HTR-8/SVneo (cell line): Measurements from ENCODE around the gene TMEM125.

ENCODE experiments used
- DNase-seq: peaks from one replicate; pipeline ENCODE4 v3.0.0; 2011; ENCODE audit warnings: low spot score, mixed read lengths; ENCODE audit not compliant: insufficient read length
- FAIRE-seq: peaks from 2 replicates; lab custom pipeline; 2011; peaks lifted over from hg19 to GRCh38; lab: Jason Lieb, UNC

The TMEM125 gene

DNA sequence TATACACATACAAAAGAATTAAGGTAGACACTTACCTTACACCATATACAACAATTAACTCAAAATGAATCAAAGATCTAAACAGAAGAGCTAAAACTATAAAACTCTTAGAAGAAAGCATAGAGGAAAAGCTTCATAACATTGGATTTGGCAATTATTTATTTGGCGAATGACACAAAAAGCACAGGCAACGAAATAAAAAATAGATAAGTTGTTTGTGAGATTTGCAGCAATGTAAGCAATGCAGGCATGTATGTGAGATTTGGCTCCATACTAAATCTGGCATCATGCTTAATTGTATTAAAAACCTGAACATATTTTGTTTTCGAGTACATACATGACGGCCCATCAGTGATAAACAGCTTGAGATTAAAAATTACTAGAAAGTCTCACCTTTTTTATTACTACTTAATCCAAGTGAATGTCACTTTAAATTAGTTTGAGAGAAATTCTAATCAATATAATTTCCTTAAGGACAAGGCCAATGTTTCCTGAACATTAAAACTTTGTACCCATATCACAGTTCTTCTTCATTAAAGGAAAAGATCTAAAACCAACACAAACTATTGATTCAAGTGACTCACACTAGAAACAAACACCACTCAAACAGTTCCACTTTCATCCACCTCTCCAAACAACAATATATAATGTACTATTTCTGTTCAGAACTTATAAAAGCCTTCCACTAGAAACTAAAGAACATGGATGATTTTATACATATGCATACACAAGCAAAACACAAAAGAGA, 23.1 kb upstream of the TMEM125 start:
- FAIRE-seq = no peak
- no peak for DNase-seq

DNA sequence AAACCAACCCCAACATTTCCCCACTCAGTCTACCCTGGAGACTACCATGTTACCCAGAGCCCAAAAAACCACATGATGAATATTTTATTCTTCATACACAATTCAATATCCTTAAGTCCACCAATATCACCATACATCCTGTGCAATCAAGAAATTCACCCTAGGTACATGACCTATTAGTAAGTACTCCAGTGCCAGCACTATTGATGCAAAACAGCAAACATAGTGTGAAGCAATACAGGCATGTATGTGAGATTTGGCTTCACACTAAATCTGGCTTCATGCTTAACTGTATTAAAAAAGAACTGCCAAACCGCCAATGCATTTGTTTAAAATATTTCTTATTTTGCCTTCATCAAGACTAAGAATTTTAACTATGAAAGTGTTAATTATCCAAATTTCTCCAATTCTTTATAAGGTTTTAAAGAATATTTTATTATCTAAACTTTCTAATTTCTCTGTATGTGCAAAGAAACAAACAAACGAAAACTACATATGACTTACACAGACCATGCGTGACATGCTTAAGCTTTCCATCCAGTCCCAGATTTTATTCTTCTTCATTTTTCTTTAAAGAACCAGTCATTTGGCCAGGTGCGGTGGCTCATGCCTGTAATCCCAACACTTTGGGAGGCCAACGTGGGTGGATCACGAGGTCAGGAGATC, 22.4 kb upstream of the TMEM125 start:
- FAIRE-seq = no peak

DNA sequence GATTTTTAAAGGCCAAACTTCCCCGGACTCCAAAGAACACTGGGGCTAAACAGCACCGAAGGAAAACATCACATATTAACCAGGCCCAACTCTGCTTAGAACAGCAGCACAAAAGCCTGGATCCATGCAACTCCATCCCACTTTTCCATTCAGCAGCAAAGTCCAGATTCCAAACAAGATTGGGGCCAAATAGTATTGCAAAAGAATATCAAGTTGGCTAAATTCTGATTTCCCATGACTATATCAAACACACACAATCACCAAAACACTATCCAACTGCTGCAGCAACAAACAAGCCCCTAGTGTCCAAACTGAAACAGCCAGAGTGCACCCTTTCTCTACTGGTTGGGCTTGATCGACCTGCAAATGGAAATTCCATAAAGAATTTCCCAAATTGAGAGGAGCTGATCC, 19.4 kb upstream of the TMEM125 start:
- no peak for DNase-seq
- FAIRE-seq = no peak

More for the DNA sequence above, 22.4 kb upstream of the TMEM125 start:
- no peak for DNase-seq

DNA sequence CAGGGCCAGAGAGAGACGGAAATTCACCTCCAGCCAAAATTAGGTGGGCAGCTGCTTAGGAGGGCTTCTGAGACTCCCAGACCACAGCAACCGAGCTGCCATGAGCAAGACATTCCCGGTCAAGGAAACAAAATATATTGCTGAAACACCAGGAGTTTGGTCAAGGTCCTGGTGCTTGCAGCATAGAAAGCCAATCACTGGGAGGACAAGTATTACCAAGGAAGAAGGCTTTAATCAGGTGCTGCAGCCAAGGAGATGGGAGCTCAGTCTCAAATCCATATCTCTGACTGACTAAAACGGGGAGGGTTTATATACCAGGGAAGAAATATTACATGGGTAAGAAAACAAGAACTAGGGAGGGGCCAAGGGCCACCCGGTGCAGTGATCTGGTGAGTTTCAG, 18.8 kb upstream of the TMEM125 start:
- no peak for FAIRE-seq

DNA sequence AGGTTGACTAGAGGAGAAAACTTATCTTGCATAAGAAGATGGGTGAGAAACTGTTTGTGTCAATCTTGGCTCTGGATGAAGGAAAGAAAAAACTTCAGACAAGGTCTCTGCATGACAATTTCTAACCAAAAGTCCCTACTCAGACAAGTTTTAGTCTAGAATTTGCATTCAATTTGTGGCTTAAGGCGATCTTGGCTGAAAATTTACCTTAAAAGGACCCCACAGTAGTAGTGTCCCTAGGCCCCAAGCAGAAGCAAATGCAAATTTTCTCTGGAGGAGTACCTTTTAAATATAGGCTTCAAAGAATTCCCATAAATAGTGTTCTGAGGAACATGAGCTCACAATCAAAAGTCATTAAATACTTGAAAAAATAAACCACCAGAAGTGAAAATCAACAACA, 17.6 kb upstream of the TMEM125 start:
- no peak for FAIRE-seq
- no peak for DNase-seq

More for the DNA sequence above, 18.8 kb upstream of the TMEM125 start:
- DNase-seq = no peak

DNA sequence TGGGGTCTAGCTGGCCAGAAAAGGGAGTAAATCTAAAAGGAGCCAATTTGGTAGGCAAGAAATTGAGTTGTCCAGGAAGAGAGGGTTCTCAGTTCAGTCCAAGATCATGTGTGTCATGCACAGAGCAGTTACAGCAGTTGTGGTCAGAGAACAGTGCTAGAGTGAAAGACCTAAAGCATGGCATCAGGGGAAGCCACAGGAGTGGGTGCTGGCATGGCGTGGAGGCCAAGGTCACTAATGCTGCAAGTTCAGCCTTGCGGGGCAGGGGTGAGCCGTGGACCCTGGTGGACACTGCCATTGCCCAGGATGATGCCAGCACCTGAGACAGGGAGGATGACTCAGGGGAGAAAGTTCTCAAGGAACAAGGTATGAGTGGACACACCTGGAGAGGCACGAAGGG, 16.6 kb upstream of the TMEM125 start:
- no peak for DNase-seq
- FAIRE-seq = no peak

DNA sequence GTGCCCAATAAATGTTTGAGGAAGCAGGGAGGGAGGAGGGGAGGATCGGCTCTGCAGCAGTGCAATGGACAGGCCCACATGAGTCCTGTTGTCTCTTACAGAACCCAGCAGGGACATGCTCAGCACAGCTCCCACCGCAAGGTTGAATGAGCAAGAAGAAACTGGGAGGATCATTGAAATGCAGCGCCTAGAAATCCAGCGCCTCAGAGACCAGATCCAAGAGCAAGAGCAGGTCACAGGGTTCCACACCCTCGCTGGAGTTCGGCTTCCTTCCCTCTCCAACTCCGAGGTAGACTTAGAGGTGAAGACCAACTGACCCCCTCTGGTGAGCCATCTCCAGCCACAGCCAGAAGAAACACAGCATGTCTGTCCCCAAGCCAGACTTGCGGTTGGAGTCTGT, 15.9 kb upstream of the TMEM125 start:
- DNase-seq (no peak), FAIRE-seq (no peak)

DNA sequence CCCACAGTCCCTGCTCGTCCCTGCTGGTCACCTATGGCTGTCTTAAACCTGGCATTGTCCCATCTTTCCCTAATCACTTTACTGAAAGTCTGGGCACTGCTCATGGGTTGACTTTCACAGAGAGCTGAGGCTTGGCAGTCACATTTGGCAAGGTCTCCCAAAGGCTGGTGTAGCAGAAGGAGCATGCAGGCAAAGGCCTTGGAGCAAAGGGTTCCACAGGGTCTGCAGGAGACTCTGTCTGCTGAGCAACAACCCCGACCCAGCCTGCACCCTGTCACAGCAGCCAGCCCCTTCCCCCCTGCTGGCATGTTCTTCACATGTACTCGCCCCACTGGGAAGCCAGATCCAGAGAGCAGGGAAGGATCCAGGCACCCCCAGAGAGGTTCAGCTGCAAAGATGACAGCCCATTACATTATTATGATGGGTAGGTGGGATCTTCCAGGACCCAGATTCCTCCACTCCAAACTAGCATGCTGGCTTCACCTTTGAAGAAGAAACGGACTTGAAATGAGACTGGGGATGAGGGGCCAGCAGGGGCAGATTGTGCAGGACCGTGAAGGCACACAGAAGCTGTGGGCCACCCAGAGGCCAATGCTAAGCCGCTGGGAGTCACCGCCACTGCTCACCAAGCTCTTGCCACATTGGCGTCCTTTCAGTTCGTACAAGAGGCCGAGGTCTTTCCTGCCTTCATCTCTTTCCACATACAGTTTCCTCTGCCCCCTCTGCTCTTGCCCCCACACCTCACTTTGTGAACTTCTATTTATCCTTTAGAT, 14.2 kb upstream of the TMEM125 start:
- DNase-seq (no peak), FAIRE-seq (no peak)

DNA sequence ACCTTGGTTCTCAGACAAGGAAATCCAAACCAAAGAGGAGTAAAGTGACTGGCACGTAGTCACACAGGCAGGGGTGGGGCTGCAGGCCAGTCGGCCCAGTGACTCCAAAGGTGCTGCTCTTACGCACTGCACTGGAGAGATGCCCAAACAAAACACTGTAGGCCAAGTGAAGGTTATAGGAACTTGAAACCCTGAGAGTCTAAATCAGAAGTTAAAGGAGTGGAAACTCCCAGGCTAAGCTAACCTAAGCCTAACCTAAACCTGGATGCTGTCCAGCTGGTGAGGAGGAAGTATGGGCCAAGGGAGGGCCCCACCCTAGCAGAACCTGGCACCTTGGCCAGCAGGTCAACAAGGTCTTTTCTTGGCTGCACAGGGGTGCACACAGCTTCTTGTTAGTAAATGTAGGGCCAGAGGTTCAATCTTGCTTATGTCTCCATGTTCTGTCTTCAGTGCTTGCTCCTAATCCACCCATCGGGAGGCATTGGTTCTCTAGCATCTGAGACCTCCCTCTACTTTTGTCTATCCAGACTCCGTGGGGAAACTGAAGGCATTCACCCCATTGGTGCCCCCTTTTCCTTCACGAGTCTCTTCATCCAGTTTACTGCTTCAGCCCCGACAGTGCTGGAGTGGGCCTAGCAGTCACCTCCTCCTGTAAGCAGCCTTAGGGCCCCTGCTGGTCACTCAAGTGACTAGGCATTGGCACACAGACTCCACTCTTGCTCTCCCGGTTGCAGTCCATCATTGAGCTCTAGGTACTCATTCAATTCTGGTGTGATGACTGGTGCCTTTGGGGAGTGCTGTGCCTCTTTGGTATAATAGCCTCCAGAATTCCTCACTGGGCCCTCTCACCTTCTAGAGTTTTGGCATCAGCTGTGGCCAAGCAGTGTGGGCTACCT, 12.9 kb upstream of the TMEM125 start:
- DNase-seq (no peak), FAIRE-seq (no peak)

DNA sequence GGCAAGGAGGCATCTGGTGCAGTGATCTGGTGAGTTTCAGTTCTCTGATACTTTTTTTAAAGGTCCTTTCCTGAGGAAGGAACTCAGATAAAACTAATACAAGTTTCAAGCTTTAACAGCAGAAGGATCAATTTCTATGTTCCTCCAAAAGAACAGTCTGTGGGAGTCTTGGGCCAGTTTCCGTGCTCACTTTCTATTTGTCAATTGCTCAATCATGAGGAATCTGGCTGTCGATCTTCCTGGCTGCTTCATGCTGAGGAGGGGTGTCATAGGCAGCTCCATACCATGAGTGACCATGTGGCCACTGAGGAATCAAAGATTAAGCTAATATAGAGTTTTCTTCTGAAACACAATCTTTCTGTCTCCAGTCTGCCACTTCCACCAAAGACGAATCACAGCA, 11.4 kb upstream of the TMEM125 start:
- FAIRE-seq = no peak
- no peak for DNase-seq

DNA sequence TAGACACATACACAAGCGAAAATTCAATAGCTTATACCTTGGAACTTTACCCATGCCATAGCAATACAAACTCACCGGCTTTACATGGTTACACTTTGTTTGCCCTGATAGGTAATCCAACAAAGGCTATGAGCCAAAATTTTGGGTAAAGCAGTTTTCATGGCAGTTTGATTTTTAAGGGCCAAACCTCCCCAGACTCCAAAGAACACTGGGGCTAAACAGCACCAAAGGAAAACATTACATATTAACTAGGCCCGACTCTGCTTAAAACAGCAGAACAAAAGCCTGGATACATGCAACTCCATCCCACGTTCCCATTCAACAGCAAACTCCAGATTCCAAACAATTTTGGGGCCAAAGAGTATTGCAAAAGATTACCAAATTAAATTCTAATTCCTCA, 4.4 kb upstream of the TMEM125 start:
- FAIRE-seq (no peak), DNase-seq (no peak)

DNA sequence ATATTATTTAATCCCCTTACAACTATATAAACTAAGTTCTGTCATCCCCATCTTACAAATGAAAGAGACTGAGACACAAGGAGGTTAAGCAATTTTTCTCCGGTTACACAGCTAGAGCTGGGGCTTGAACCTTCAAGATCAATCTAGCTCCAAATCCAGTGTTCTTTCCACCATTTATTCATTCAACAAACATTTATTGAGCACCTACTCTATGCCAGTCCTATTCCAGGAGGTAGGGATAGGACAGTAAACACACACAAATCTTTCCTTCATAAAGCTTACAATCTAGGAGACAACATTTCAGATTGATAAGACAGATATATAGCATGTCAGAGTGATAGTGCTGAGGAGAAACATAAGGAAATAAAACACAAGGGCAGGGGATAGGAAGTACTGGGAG, 2.9 kb upstream of the TMEM125 start:
- DNase-seq (no peak), FAIRE-seq (no peak)

DNA sequence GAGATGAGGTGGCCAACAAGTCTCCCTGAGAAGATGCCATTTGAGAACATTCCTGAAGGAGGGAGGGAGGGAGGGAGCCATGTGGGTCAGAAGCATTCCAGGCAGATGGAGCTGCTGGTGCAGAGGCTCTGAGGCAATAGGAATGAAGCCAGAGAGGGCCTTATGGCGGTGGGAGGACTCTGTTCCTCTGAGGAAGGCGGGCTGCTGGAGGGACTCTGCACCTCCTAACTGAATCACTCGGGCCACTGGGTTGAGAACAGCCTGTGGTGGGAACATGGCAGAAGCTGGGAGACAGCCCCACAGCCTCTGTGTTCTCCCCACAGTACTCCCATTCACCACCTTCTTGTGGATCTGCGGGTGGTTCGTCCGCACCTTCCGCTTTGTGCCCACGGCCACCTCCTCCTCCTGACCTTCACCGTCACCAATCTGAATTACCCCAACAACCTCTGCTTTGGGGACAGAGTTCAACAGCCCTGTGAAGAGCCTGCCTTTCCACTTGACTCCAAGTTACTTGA, 2.4 kb upstream of the TMEM125 start:
- DNase-seq (no peak), FAIRE-seq (no peak)

DNA sequence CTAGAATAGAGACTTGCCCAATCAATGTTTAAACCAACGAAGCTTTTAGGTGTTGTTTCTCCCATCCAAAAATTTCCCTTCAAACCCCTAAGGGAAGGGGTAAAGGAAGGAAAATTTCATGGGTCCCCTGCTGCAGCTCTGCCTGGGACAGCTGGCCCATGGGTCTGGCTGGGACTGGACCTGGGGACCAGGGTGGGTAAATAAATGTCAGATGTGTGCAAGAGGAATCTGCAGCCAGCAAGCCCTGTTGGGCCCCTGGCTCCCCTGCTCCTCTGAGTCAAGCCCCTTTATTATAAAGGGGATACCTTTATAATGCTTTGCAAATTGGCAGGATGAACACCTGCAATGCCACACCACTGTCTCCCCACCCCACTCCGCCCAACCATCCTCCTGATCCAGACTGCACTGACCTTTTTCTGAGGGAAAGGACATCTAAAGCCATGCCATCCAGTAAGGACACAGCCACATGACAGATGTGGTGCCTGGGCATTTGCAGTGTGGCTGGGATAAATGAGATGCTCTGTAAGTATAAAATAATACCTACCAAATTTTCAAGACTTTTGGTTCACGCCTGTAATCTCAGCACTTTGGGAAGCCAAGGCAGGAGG, 1.9 kb upstream of the TMEM125 start:
- no peak for FAIRE-seq
- DNase-seq = no peak

DNA sequence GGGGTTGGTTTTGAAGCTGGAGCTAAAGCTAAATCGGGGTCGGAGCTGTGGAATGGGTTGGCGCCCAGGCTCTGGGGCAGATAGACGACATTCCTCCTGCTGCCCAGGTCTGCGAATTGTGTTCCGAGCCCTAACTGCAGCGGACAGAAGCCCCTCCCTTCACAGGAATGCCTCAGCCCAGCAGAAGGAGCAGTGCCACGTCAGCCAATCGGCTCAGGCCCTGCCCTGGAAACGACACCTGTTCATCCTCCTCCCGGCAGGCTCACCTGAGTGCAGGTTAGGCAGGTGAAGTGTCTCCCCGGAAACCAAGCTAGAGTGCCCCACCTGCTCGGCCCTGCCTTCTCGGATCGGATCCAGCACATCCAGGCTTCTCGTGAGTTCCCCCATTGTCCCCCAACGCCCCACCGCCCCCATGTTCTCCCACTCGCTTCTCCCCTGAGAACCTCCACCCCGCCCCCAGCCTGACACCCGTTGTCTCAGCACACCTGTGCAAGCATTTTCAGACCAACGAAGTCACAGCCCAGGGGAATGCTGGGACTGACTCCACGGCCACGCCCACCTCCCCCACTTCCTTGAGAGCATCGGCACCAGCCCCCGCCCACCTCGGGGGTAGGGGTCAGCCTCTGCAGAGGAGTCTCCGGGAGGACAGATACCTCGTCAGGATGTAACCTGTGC, 775 bp downstream of the TMEM125 start:
- FAIRE-seq (no peak), DNase-seq (no peak)

DNA sequence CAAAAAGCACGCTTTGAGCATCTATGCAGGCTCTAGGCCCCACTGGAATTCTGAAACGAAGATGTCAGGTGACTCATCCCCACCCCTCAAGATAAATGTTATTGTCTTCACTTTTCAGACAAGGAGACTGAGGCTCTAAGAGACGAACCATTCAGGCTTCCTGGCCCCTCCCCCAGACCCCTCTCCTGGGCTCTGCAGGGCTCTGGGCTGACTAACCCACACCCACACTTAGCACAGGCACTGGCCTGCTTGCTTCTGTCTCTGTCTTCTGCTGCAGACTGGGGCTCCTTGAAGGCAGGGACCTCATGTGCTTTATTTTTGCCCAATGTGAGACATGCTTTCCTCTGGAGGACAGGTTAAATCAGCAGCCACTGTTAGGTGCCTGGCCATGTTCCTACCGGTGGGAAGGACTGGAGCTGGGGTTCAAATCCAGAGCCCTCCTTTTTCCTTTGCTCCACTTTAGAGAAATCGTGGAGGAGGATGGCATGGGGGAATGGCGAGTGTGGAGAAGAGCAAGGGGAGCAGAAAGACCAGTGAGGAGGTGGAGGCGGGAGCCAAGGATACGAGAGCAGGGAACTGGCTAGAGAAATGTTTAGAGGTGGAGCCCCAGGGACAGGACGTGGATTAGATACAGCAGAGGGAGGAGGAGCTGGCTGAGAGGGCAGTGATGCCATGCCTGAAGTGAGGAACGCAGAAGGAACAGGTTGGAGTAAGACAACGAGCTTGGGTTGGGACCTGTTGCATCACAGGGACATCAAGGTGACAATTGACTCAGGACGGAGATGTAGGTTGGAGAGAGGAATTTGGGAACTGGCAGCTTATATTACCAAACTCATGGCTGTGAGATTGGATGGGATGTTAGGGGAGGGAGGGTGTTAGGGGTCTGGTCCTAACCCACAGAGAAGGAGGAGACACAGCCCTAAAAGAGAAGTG, 1.7 kb downstream of the TMEM125 start:
- DNase-seq = no peak
- FAIRE-seq = no peak

DNA sequence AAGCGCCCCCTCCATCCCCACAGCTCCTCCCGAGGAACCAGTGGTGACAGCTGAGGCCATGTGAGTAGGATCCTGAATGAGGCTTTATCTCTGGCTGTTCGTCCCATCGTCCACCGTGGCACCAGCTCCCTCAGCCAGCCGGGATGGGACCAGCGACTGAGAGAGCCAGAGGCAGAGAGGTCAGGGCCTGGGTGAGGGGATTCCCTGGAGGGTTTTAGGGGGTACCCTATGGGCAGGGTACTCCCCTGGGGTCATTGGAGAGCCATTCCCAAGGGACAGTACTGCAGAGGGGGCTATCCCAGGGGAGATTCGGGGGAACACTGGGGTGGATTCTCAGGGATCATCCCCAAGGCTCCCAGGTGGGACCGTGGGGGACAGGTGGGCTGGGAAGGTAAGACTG, 2.4 kb downstream of the TMEM125 start:
- FAIRE-seq (no peak), DNase-seq (no peak)
